IMR-90 (cell line): ENCODE results near the gene ERC2. TPM values are rescaled to one million over a fixed set of nuclear protein-coding genes. Genes with fewer than 3 reads are reported as not detected.

Experiments used
- ATAC-seq: fragments of 200-7000 bp; cut with Tn5 transposase; 2 replicates; pipeline ENCODE4 v1.9.1; 2020; ENCODE audit warnings: low read depth, mild to moderate bottlenecking, moderate library complexity
- BruUV-seq: library from RNA; stranded (reverse); fragments of 400-500 nt; replicated peaks from 2 replicates; lab custom pipeline; 2021; lab: Mats Ljungman, UMichigan
- CTCF ChIA-PET: fragments of 300-600 bp; formaldehyde crosslinking; extraction: SDS; loops from one replicate; lab custom pipeline; 2021; ENCODE audit warnings: antibody characterized with exemption; lab: Yijun Ruan, JAX
- POLR2A ChIA-PET: fragments of 300-600 bp; sonication (Branson Sonifier 250); formaldehyde crosslinking; loops from one replicate; lab custom pipeline; 2022; ENCODE audit warnings: antibody characterized with exemption; ENCODE audit not compliant: unreplicated experiment; lab: Charles Lee
- DNase-seq: peaks from one replicate; pipeline ENCODE4 v3.0.0; 2013
- H2AFZ ChIP-seq: replicated peaks from 2 replicates; pipeline ENCODE3; 2013; ENCODE audit warnings: low read length, mild to moderate bottlenecking; ENCODE audit not compliant: poor library complexity
- H2AK5ac ChIP-seq: 2 replicates; pipeline ENCODE4 v1.6.1; 2013; ENCODE audit warnings: low read depth, low read length, inconsistent platforms
- H2AK9ac ChIP-seq: replicated peaks from 2 replicates; pipeline ENCODE3; 2013; ENCODE audit warnings: mild to moderate bottlenecking, low read depth, low read length, moderate library complexity; ENCODE audit not compliant: poor library complexity
- H2BK120ac ChIP-seq: 2 replicates; pipeline ENCODE4 v1.6.1; 2013; ENCODE audit warnings: low read depth, low read length, inconsistent platforms
- H2BK15ac ChIP-seq: 3 replicates; pipeline ENCODE4 v1.6.1; 2013; ENCODE audit warnings: low read depth, low read length, inconsistent platforms
- H2BK20ac ChIP-seq: 2 replicates; pipeline ENCODE4 v1.6.1; 2013; ENCODE audit warnings: low read depth, mild to moderate bottlenecking, inconsistent platforms, low read length, moderate library complexity
- H2BK5ac ChIP-seq: 2 replicates; pipeline ENCODE4 v1.6.1; 2013; ENCODE audit warnings: mild to moderate bottlenecking, low read depth, low read length, inconsistent platforms; ENCODE audit not compliant: poor library complexity, severe bottlenecking
- H3K14ac ChIP-seq: replicated peaks from 2 replicates; pipeline ENCODE4 v1.6.1; 2013; ENCODE audit warnings: low read depth, low read length, inconsistent platforms
- H3K18ac ChIP-seq: 2 replicates; pipeline ENCODE4 v1.6.1; 2013; ENCODE audit warnings: low read depth, low read length, control low read depth
- H3K23ac ChIP-seq: 2 replicates; pipeline ENCODE4 v1.6.1; 2013; ENCODE audit warnings: low read depth, low read length, inconsistent platforms
- H3K27ac ChIP-seq: 2 replicates; pipeline ENCODE4 v1.5.1; 2013; ENCODE audit warnings: mild to moderate bottlenecking, control low read depth, low read length; ENCODE audit not compliant: insufficient read depth
- H3K27me3 ChIP-seq: 2 replicates; pipeline ENCODE4 v1.6.1; 2013; ENCODE audit warnings: low read length; ENCODE audit not compliant: control insufficient read depth, insufficient read depth
- H3K36me3 ChIP-seq: 2 replicates; pipeline ENCODE4 v1.6.1; 2013; ENCODE audit warnings: low read length, mixed read lengths; ENCODE audit not compliant: control insufficient read depth, insufficient read depth
- H3K4ac ChIP-seq: 2 replicates; pipeline ENCODE4 v1.6.1; 2013; ENCODE audit warnings: low read depth, low read length, inconsistent platforms
- H3K4me1 ChIP-seq: 2 replicates; pipeline ENCODE4 v1.6.1; 2013; ENCODE audit warnings: low read length, mixed read lengths; ENCODE audit not compliant: control insufficient read depth, insufficient read depth
- H3K4me2 ChIP-seq: 2 replicates; pipeline ENCODE4 v1.6.1; 2013; ENCODE audit warnings: low read depth, mild to moderate bottlenecking, control low read depth, low read length, moderate library complexity
- H3K4me3 ChIP-seq: 2 replicates; pipeline ENCODE4 v1.5.1; 2013; ENCODE audit warnings: low read depth, mild to moderate bottlenecking, control low read depth, low read length, moderate library complexity; ENCODE audit not compliant: insufficient read depth
- H3K56ac ChIP-seq: 2 replicates; pipeline ENCODE4 v1.6.1; 2013; ENCODE audit warnings: low read length, inconsistent platforms; ENCODE audit not compliant: insufficient read depth; ENCODE audit errors: extremely low read depth
- H3K79me1 ChIP-seq, 2 experiments: 2 replicates each; pipeline ENCODE4 v1.6.1; 2013; ENCODE audit warnings: low read length in 2 of 2, inconsistent platforms in 1 of 2, low read depth in 1 of 2
- H3K9ac ChIP-seq: 2 replicates; pipeline ENCODE4 v1.6.1; 2013; ENCODE audit warnings: low read depth, low read length, control low read depth
- H3K9me1 ChIP-seq: 2 replicates; pipeline ENCODE4 v1.6.1; 2013; ENCODE audit warnings: low read length, inconsistent platforms; ENCODE audit not compliant: insufficient read depth
- H3K9me3 ChIP-seq: 2 replicates; pipeline ENCODE4 v1.6.1; 2013; ENCODE audit warnings: low read length; ENCODE audit not compliant: control insufficient read depth, insufficient read depth
- H4K20me1 ChIP-seq: 2 replicates; pipeline ENCODE4 v1.6.1; 2013; ENCODE audit warnings: low read length, inconsistent platforms; ENCODE audit not compliant: insufficient read depth
- H4K5ac ChIP-seq: 2 replicates; pipeline ENCODE4 v1.6.1; 2013; ENCODE audit warnings: mild to moderate bottlenecking, low read depth, low read length, control low read depth
- H4K8ac ChIP-seq, 2 experiments: 2 replicates each; pipeline ENCODE4 v1.6.1; 2013; ENCODE audit warnings: low read depth in 2 of 2, low read length in 2 of 2, control low read depth in 1 of 2, inconsistent platforms in 1 of 2
- H4K91ac ChIP-seq: 2 replicates; pipeline ENCODE4 v1.6.1; 2013; ENCODE audit warnings: low read depth, low read length, inconsistent platforms; ENCODE audit not compliant: insufficient read depth
- BHLHE40 ChIP-seq: fragments of 150-350 bp; IDR thresholded peaks from 2 replicates; pipeline ENCODE4 v1.6.1; 2016; ENCODE audit warnings: mild to moderate bottlenecking, low read depth, low read length
- CTCF ChIP-seq: conservative IDR thresholded peaks from 2 replicates; pipeline ENCODE4 v1.5.1; 2012; ENCODE audit warnings: mild to moderate bottlenecking, low read depth, low read length, improper control_type of control experiment
- ELK1 ChIP-seq: fragments of 150-350 bp; IDR thresholded peaks from 2 replicates; pipeline ENCODE4 v1.6.1; 2016; ENCODE audit warnings: low read depth, mild to moderate bottlenecking, low read length, moderate library complexity, borderline replicate concordance
- MAFK ChIP-seq: IDR thresholded peaks from 2 replicates; pipeline ENCODE4 v1.6.1; 2012; ENCODE audit warnings: low read depth, low read length, improper control_type of control experiment
- MXI1 ChIP-seq: IDR thresholded peaks from 2 replicates; pipeline ENCODE4 v1.6.1; 2012; ENCODE audit warnings: low read depth, mild to moderate bottlenecking, low read length, moderate library complexity, borderline replicate concordance
- NFE2L2 ChIP-seq: fragments of 150-350 bp; IDR thresholded peaks from 2 replicates; pipeline ENCODE4 v1.6.1; 2016; ENCODE audit warnings: low read depth, mild to moderate bottlenecking, low read length
- POLR2A ChIP-seq: IDR thresholded peaks from 2 replicates; pipeline ENCODE4 v1.6.1; 2012; ENCODE audit warnings: mild to moderate bottlenecking, low read depth, low read length
- RFX5 ChIP-seq: IDR thresholded peaks from 2 replicates; pipeline ENCODE4 v1.8.0; 2012; ENCODE audit warnings: low read depth, mild to moderate bottlenecking, low read length, moderate library complexity
- WGBS, 2 experiments: methylation state at CpG; one replicate each; pipeline versions ENCODE4 v1.1.5 to v1.1.7; 2013; ENCODE audit warnings: missing lambda C conversion rate in 2 of 2; ENCODE audit not compliant: insufficient read length in 1 of 2; ENCODE audit errors: extremely low coverage in 2 of 2; 5-methylcytosine and 5-hydroxymethylcytosine counted together
- dilution Hi-C: fragments of 300-500 bp; cut with HindIII; formaldehyde crosslinking; loops from one replicate; pipeline ENCODE4 v1.14.3; 2018; ENCODE audit warnings: low sequenced_read_pairs; ENCODE audit not compliant: unreplicated experiment
- in situ Hi-C: fragments of 300-500 bp; cut with MboI; formaldehyde crosslinking; loops from 3 replicates; pipeline ENCODE4 v1.14.3; 2019; ENCODE audit warnings: low sequenced_read_pairs, inconsistent platforms, mixed read lengths
- intact Hi-C: fragments of 100-400 bp; cut with micrococcal nuclease; formaldehyde crosslinking; loops from 2 replicates; pipeline ENCODE4 v1.10.0; 2022
- polyA plus RNA-seq, 3 experiments: library from polyadenylated mRNA; depleted of rRNA; stranded (reverse); fragments of >200 nt; gene quantifications; 2 replicates each; pipeline ENCODE4 v1.2.3, GENCODE V29; 2012; ENCODE audit warnings: low replicate concordance in 1 of 3
- total RNA-seq: library from RNA; depleted of rRNA; stranded (reverse); fragments of >200 nt; gene quantifications from 2 replicates; pipeline ENCODE4 v1.2.3, GENCODE V29; 2012

Gene ERC2
- total and polyA plus RNA-seq, 2 of the 4 experiments (the other 2 are of a cell fraction): 0.17 to 0.18 TPM

- Histone ChIP-seq H3K4me3 (no peak overlapping the region), H4K5ac (peak overlapping the region; percentile 99; the same call in 1 of the 2 replicates), H3K79me1 (no peaks in the 10 kb centered on the region), H2BK20ac (peak overlapping the region; percentile 93), H3K9me3 (no peaks in the 10 kb centered on the region), H2BK15ac (peak overlapping the region; percentile 64; the same call in 2 of the 3 replicates), H2BK120ac (peak overlapping the region; percentile 97), H4K91ac (peak overlapping the region; percentile 89), H3K4me1 (peaks cover 18% of the 10 kb centered on the region), H3K18ac (peak overlapping the region; percentile 99), H3K4me2 (peak overlapping the region; percentile 26; the same call in 1 of the 2 replicates), H3K36me3 (no peaks in the 10 kb centered on the region), H2AK9ac (no peak overlapping the region), H3K23ac (0 out of 2 replicates have a peak overlapping the region, but pooled peaks have one; percentile 31), H2AFZ (no peak overlapping the region), H3K56ac (no peak overlapping the region), H2BK5ac (peak overlapping the region; percentile 59), H4K20me1 (no peaks in the 10 kb centered on the region), H3K9ac (no peak overlapping the region), H3K4ac (peak overlapping the region; percentile 85), H3K27me3 (no peaks in the 10 kb centered on the region), H4K8ac (peak overlapping the region in 1 of 2 experiments; percentile 63; a peak in 1 of 4 replicates), H2AK5ac (peak overlapping the region; percentile 38), H3K14ac (peak overlapping the region; percentile 86), H3K9me1 (peaks cover 10% of the 10 kb centered on the region), H3K27ac (no peak overlapping the region)
- BruUV-seq: no TSS peak
- ChIA-PET POLR2A (interaction anchor here (1.2 kb wide), 1 partner anchor 135 kb away, joined by 3 read pairs; the partner anchor contains the start of gene WNT5A), CTCF (no interaction called here)
- TF ChIP-seq RFX5: no peak
- peak; percentile 47; the same call in 1 of the 2 replicates for TF ChIP-seq BHLHE40
- peak; percentile 79 for TF ChIP-seq MAFK
- 0 out of 2 replicates have a peak, but pooled peaks have one; percentile 13 for TF ChIP-seq CTCF
- TF ChIP-seq ELK1: no peak
- TF ChIP-seq NFE2L2: 0 out of 2 replicates have a peak, but pooled peaks have one; percentile 7
- no peak for TF ChIP-seq POLR2A
- TF ChIP-seq MXI1: no peak
- WGBS, 2 experiments: 100% methylated on average over 1 of the region's 3 CpGs; no CpG with 5 or more reads in 1 of the 2 experiments
- in situ Hi-C loops (no loop called here), dilution Hi-C loops (no loop called here), intact Hi-C loops (loop anchor here (1.0 to 10.0 kb wide), 4 partner anchors 100 to 427 kb away; no protein-coding TSS in a partner anchor)
- DNase-seq (peak; percentile 71), ATAC-seq (peak; percentile 36; the same call in 1 of the 2 replicates)
Observed at GRCh38 chr3:55622116-55622515, 846.2 kb downstream of the ERC2 start.
